Measurements from ENCODE around the gene OVAAL.
A peak's percentile ranks its signal among the peaks of the same experiment; 100 is the strongest.

The OVAAL gene

GRCh38 chr1:180558664-180559063, at the start of gene OVAAL:
Gene OVAAL, plus strand, starts transcription at chr1:180558964.
- POLR2A ChIA-PET: no interaction called here
- no peak for DNase-seq (ENCODE audit: low read depth, low spot score)

DNA sequence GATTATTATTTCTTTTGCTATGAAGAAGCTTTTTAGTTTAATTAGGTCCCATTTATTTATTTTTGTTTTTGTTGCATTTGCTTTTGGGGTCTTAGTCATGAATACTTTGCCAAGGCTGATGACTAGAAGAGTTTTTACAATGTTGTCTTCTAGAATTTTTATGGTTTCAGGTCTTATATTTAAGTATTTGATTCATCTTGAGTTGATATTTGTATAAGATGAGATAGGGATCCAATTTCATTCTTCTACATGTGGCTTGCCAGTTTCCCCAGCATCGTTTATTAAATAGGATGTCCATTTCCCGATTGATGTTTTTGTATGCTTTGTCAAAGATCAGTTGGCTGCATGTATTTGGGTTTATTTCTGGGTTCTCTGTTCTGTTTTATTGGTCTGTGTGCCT, 47.9 kb upstream of the OVAAL start:
- H3K4me3 ChIP-seq (ENCODE audit: low read depth, low read length): no peak overlapping the region
- POLR2A ChIA-PET: no interaction called here
- DNase-seq (ENCODE audit: low read depth, low spot score): no peak
- TF ChIP-seq, protein P1, sequence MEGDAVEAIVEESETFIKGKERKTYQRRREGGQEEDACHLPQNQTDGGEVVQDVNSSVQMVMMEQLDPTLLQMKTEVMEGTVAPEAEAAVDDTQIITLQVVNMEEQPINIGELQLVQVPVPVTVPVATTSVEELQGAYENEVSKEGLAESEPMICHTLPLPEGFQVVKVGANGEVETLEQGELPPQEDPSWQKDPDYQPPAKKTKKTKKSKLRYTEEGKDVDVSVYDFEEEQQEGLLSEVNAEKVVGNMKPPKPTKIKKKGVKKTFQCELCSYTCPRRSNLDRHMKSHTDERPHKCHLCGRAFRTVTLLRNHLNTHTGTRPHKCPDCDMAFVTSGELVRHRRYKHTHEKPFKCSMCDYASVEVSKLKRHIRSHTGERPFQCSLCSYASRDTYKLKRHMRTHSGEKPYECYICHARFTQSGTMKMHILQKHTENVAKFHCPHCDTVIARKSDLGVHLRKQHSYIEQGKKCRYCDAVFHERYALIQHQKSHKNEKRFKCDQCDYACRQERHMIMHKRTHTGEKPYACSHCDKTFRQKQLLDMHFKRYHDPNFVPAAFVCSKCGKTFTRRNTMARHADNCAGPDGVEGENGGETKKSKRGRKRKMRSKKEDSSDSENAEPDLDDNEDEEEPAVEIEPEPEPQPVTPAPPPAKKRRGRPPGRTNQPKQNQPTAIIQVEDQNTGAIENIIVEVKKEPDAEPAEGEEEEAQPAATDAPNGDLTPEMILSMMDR (IDR thresholded peaks at IDR 0.05; ENCODE audit: insufficient read depth, low read length, missing control alignments): no peak
- CTCF ChIA-PET: interaction anchor here (1.6 to 12.2 kb wide), 2 partner anchors 9 to 352 kb away, joined by 7 to 249 read pairs; no protein-coding TSS in a partner anchor

More at GRCh38 chr1:180558664-180559063, at the start of gene OVAAL:
- H3K4me3 ChIP-seq (ENCODE audit: low read depth, low read length): no peak within 1 kb of the TSS
- TF ChIP-seq, protein P1 (IDR thresholded peaks at IDR 0.05; ENCODE audit: insufficient read depth, low read length, missing control alignments): no peak
- CTCF ChIA-PET: interaction anchor here (1.2 kb wide), 1 partner anchor 13 kb away, joined by 3 read pairs; no protein-coding TSS in a partner anchor

- DNase-seq (ENCODE audit: low read depth, low spot score): no peak
- no peak overlapping the region for H3K4me3 ChIP-seq (ENCODE audit: low read depth, low read length)
- ChIA-PET CTCF (interaction anchor here (0.6 to 12.2 kb wide), 8 partner anchors 10 to 653 kb away, joined by 3 to 249 read pairs (median 4); partner anchors contain the start of gene ACBD6), POLR2A (no interaction called here)
- TF ChIP-seq, protein P1 (IDR thresholded peaks at IDR 0.05; ENCODE audit: insufficient read depth, low read length, missing control alignments): no peak
Observed at GRCh38 chr1:180513531-180513930, 45.2 kb upstream of the OVAAL start.

DNA sequence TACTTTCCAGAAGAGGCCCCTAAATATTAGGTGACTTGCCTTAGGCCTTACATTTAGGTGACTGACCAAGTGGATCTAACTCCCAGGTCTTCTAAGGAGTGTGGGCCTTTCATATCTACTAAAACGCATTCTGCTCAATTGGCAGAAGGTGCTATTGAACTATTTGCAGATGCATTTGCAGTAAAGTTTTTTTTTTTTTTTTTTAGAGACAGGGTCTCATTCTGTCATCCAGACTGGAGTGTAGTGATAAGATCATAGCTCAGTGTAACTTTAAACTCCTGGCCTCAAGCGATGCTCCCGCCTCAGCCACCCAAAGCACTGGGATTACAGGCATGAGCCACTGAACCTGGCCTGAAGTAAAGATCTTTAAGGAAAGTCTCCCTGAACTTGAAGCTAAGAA, 43.4 kb upstream of the OVAAL start:
- TF ChIP-seq, protein P1 (IDR thresholded peaks at IDR 0.05; ENCODE audit: insufficient read depth, low read length, missing control alignments): no peak
- POLR2A ChIA-PET: no interaction called here

DNA sequence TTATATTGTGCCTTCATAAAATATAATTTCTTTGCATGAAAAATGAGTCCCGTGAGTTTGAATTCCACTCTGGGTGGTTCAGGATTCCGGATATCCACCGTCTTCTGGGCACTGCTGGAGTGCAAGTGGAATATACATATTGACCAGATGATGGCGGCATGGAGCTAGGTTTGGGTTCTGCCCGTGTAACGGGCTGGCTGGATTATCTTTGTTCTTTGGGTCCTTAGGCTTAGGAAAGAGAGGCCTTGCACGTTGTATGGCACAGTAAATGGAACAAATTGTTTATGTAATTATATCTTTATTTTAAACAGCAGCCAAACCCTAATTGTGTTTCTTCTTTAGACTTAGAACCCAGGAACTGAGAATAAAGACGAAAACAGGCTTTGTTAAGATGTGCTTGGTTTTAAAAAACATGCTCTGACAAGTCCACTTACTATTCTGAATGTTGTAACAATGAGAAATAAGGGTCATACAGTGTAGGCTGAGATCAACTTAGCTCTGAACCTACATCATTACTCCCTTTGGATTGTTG, 42.8 kb upstream of the OVAAL start:
- TF ChIP-seq, protein P1 (IDR thresholded peaks at IDR 0.05; ENCODE audit: insufficient read depth, low read length, missing control alignments): peak; percentile 68
- ChIA-PET CTCF (interaction anchor here (0.7 to 12.2 kb wide), 47 partner anchors 9 to 652 kb away, joined by 3 to 249 read pairs (median 4); partner anchors contain the start of gene ACBD6), POLR2A (interaction anchor here (0.5 to 1.1 kb wide), 2 partner anchors 21 to 434 kb away, joined by 3 read pairs; no protein-coding TSS in a partner anchor)
- no peak for DNase-seq (ENCODE audit: low read depth, low spot score)
- no peak overlapping the region for H3K4me3 ChIP-seq (ENCODE audit: low read depth, low read length)

More for the DNA sequence above, 43.4 kb upstream of the OVAAL start:
- DNase-seq (ENCODE audit: low read depth, low spot score): no peak
- CTCF ChIA-PET: interaction anchor here (0.7 to 12.2 kb wide), 40 partner anchors 9 to 652 kb away, joined by 3 to 249 read pairs (median 4); partner anchors contain the start of gene ACBD6
- no peak overlapping the region for H3K4me3 ChIP-seq (ENCODE audit: low read depth, low read length)

- ChIA-PET POLR2A (no interaction called here), CTCF (interaction anchor here (1.4 to 12.2 kb wide), 3 partner anchors 8 to 343 kb away, joined by 6 to 249 read pairs (median 7); no protein-coding TSS in a partner anchor)
- TF ChIP-seq, protein P1 (IDR thresholded peaks at IDR 0.05; ENCODE audit: insufficient read depth, low read length, missing control alignments): no peak
- no peak for DNase-seq (ENCODE audit: low read depth, low spot score)
- H3K4me3 ChIP-seq (ENCODE audit: low read depth, low read length): no peak overlapping the region
Observed at GRCh38 chr1:180519846-180520245, 38.9 kb upstream of the OVAAL start.
